Naive thymus-derived CD4-positive, alpha-beta T cell (primary cell): ENCODE results near the gene CPT1B. TPM values are rescaled to one million over a fixed set of nuclear protein-coding genes. Genes with fewer than 3 reads are reported as not detected.
"Not testable (repeated sequence)": the region's sequence is repeated elsewhere in the genome, so short reads cannot be mapped to it uniquely, and the experiment has no call there.

Experiments used
- ATAC-seq: fragments of 150-1000 bp; cut with Tn5 transposase; 2 replicates; pipeline ENCODE4 v1.10.0; 2021; ENCODE audit warnings: mild to moderate bottlenecking, moderate library complexity
- CTCF ChIA-PET: fragments of 350-600 bp; sonication (Branson Sonifier 250); formaldehyde crosslinking; loops from one replicate; lab custom pipeline; 2021; ENCODE audit warnings: antibody characterized with exemption; lab: Charles Lee
- POLR2A ChIA-PET: fragments of 350-600 bp; sonication (Branson Sonifier 250); formaldehyde crosslinking; loops from one replicate; lab custom pipeline; 2021; ENCODE audit warnings: antibody characterized with exemption, inconsistent platforms; lab: Charles Lee
- DNase-seq, 9 donors: peaks; one replicate each; pipeline versions ENCODE4 v3.0.0 to v3.0.0-alpha.2; 2020 to 2022; ENCODE audit warnings: mixed read lengths in 1 of 9
- H3K27ac ChIP-seq: one replicate; pipeline ENCODE4 v1.7.0; 2013; ENCODE audit warnings: mild to moderate bottlenecking, low read depth, low read length, moderate library complexity
- H3K27me3 ChIP-seq, 2 donors: one replicate each; pipeline ENCODE4 v1.7.0; 2013; ENCODE audit warnings: low read length in 2 of 2, mild to moderate bottlenecking in 2 of 2, moderate library complexity in 2 of 2; ENCODE audit not compliant: control insufficient read depth in 2 of 2, insufficient read depth in 2 of 2
- H3K36me3 ChIP-seq, 3 experiments: 1 replicate in 2 of 3; 2 replicates in 1 of 3; pipeline ENCODE4 v1.7.0; 2013; ENCODE audit warnings: low read length in 3 of 3, mild to moderate bottlenecking in 3 of 3, moderate library complexity in 1 of 3; ENCODE audit not compliant: insufficient read depth in 3 of 3, control insufficient read depth in 2 of 3
- H3K4me1 ChIP-seq, 2 donors: one replicate each; pipeline ENCODE4 v1.7.0; 2013; ENCODE audit warnings: low read length in 2 of 2, mild to moderate bottlenecking in 2 of 2, moderate library complexity in 1 of 2; ENCODE audit not compliant: control insufficient read depth in 2 of 2, insufficient read depth in 2 of 2
- H3K4me3 ChIP-seq: 2 replicates; pipeline ENCODE4 v1.7.0; 2013; ENCODE audit warnings: mild to moderate bottlenecking, low read length
- H3K9me3 ChIP-seq, 3 experiments: 1 replicate in 2 of 3; 2 replicates in 1 of 3; pipeline ENCODE4 v1.7.0; 2013; ENCODE audit warnings: low read length in 3 of 3; ENCODE audit not compliant: control insufficient read depth in 2 of 3
- H3K27ac Mint-ChIP-seq, 9 donors: one replicate each; pipeline ENCODE4 v1.8.0; 2020 to 2022; ENCODE audit warnings: mixed read lengths in 9 of 9, mild to moderate bottlenecking in 8 of 9, moderate library complexity in 5 of 9, inconsistent platforms in 2 of 9
- H3K27me3 Mint-ChIP-seq, 5 donors: one replicate each; pipeline ENCODE4 v1.8.0; 2021 to 2022; ENCODE audit warnings: mixed read lengths in 5 of 5, mild to moderate bottlenecking in 1 of 5
- H3K36me3 Mint-ChIP-seq, 5 donors: one replicate each; pipeline ENCODE4 v1.8.0; 2020 to 2022; ENCODE audit warnings: mixed read lengths in 5 of 5, mild to moderate bottlenecking in 3 of 5, inconsistent platforms in 1 of 5
- H3K4me1 Mint-ChIP-seq, 7 donors: one replicate each; pipeline ENCODE4 v1.8.0; 2020 to 2022; ENCODE audit warnings: mixed read lengths in 7 of 7, mild to moderate bottlenecking in 3 of 7, inconsistent platforms in 1 of 7
- H3K4me3 Mint-ChIP-seq, 10 donors: one replicate each; pipeline ENCODE4 v1.8.0; 2020 to 2022; ENCODE audit warnings: mild to moderate bottlenecking in 10 of 10, mixed read lengths in 10 of 10, moderate library complexity in 6 of 10, inconsistent platforms in 2 of 10
- H3K9me3 Mint-ChIP-seq, 11 donors: one replicate each; pipeline ENCODE4 v1.8.0; 2020 to 2022; ENCODE audit warnings: mixed read lengths in 11 of 11, mild to moderate bottlenecking in 4 of 11, inconsistent platforms in 1 of 11, moderate library complexity in 1 of 11
- intact Hi-C, 2 donors: fragments of 100-400 bp; cut with micrococcal nuclease; formaldehyde crosslinking; loops; one replicate each; pipeline ENCODE4 v1.15.1; 2023
- polyA plus RNA-seq, 2 donors: library from polyadenylated mRNA; unstranded; fragments of 300-500 nt; fragmentation: Illumina TruSeq; gene quantifications; one replicate each; pipeline ENCODE4 v1.2.3, GENCODE V29; 2021
- total RNA-seq, 6 experiments: library from RNA in 5 of 6; stranded (reverse) in 5 of 6; gene quantifications; 1 replicate in 5 of 6; 2 replicates in 1 of 6; pipeline ENCODE4 v1.2.3 and lab custom pipeline; 2021 to 2026

Gene CPT1B
- total and polyA plus RNA-seq, 7 experiments from 2014 or later, result 0.32 to 108 (median 64.8) TPM

GRCh38 chr22:50522806-50523438 lies 55.3 kb downstream of the CPT1B start:
- Histone ChIP-seq H3K9me3 (no peaks in the 10 kb centered on the region), H3K27me3 (no peaks in the 10 kb centered on the region), H3K4me3 (no peak overlapping the region), H3K27ac (no peak overlapping the region), H3K4me1 (peaks cover 14 to 16% of the 10 kb centered on the region in 2 donors), H3K36me3 (peaks cover 0 to 51% (median 14%) of the 10 kb centered on the region in 3 experiments)
- ChIA-PET CTCF (interaction anchor here (0.5 to 0.6 kb wide), 2 partner anchors 11 to 18 kb away, joined by 3 to 4 read pairs; no protein-coding TSS in a partner anchor), POLR2A (interaction anchor here (1.2 to 1.7 kb wide), 2 partner anchors 59 to 98 kb away, joined by 4 read pairs; partner anchors contain the start of gene CHKB)
- intact Hi-C loops, result no loop called here
- ATAC-seq (no peak), DNase-seq (no peak)
- Mint-ChIP-seq H3K9me3 (no peaks in the 10 kb centered on the region), H3K36me3 (peaks cover 0 to 23% (median 0%) of the 10 kb centered on the region in 5 donors), H3K27ac (peak overlapping the region in 1 of 9 donors; percentile 80), H3K4me3 (peak overlapping the region in 6 of 10 donors; percentile 2 to 92 (median 25)), H3K4me1 (peaks cover 8 to 26% (median 21%) of the 10 kb centered on the region in 7 donors), H3K27me3 (peaks cover 0 to 6% (median 0%) of the 10 kb centered on the region in 5 donors)

- Mint-ChIP-seq H3K9me3 (no peaks in the 10 kb centered on the region), H3K27me3 (peaks cover 0 to 6% (median 0%) of the 10 kb centered on the region in 5 donors), H3K4me3 (no peak overlapping the region), H3K4me1 (peaks cover 8 to 19% (median 15%) of the 10 kb centered on the region in 7 donors), H3K36me3 (peaks cover 0 to 17% (median 0%) of the 10 kb centered on the region in 5 donors), H3K27ac (no peak overlapping the region)
- POLR2A ChIA-PET, result interaction anchor here (0.6 to 1.7 kb wide), 3 partner anchors 15 to 99 kb away, joined by 3 to 4 read pairs (median 4); partner anchors contain the start of genes CHKB, LMF2 and NCAPH2
- H3K9me3 ChIP-seq, result no peaks in the 10 kb centered on the region
- no peak for DNase-seq
- intact Hi-C loops, result no loop called here
- no peak overlapping the region for H3K4me3 ChIP-seq
- H3K36me3 ChIP-seq, result peaks cover 0 to 57% (median 14%) of the 10 kb centered on the region in 3 experiments
- no peaks in the 10 kb centered on the region for H3K27me3 ChIP-seq
- ATAC-seq, result no peak
- H3K4me1 ChIP-seq, result peaks cover 14 to 16% of the 10 kb centered on the region in 2 donors
- no peak overlapping the region for H3K27ac ChIP-seq
- CTCF ChIA-PET, result interaction anchor here (0.5 to 0.8 kb wide), 2 partner anchors 16 to 18 kb away, joined by 3 to 4 read pairs; no protein-coding TSS in a partner anchor
Measured at GRCh38 chr22:50522208-50522805, 55.9 kb downstream of the CPT1B start.

- Mint-ChIP-seq H3K9me3 (no peaks in the 10 kb centered on the region), H3K27ac (peak overlapping the region in 1 of 9 donors; percentile 41), H3K27me3 (peaks cover 0 to 6% (median 0%) of the 10 kb centered on the region in 5 donors), H3K4me1 (peaks cover 6 to 14% (median 9%) of the 10 kb centered on the region in 7 donors), H3K36me3 (peaks cover 0 to 11% (median 0%) of the 10 kb centered on the region in 5 donors), H3K4me3 (no peak overlapping the region)
- ATAC-seq, result no peak
- ChIA-PET POLR2A (interaction anchor here (1.2 to 1.7 kb wide), 2 partner anchors 61 to 99 kb away, joined by 4 read pairs; partner anchors contain the start of gene CHKB), CTCF (interaction anchor here (0.8 kb wide), 1 partner anchor 16 kb away, joined by 3 read pairs; no protein-coding TSS in a partner anchor)
- Histone ChIP-seq H3K9me3 (no peaks in the 10 kb centered on the region), H3K36me3 (peaks cover 0 to 63% (median 14%) of the 10 kb centered on the region in 3 experiments), H3K4me3 (no peak overlapping the region), H3K4me1 (peaks cover 13% of the 10 kb centered on the region in 2 donors), H3K27ac (no peak overlapping the region), H3K27me3 (no peaks in the 10 kb centered on the region)
- no peak for DNase-seq
- intact Hi-C loops, result no loop called here
Measured at GRCh38 chr22:50521710-50522109, 56.5 kb downstream of the CPT1B start.

- CTCF ChIA-PET, result no interaction called here
- intact Hi-C loops, result no loop called here
Measured at GRCh38 chr22:50520826-50521453, 57.3 kb downstream of the CPT1B start.

GRCh38 chr22:50520184-50520583 lies 58.0 kb downstream of the CPT1B start:
- H3K9me3 ChIP-seq, intact Hi-C loops, H3K9me3 Mint-ChIP-seq, CTCF ChIA-PET, H3K27me3 Mint-ChIP-seq, H3K4me3 Mint-ChIP-seq, H3K27ac Mint-ChIP-seq, POLR2A ChIA-PET, DNase-seq, H3K4me1 ChIP-seq, H3K27ac ChIP-seq, H3K4me3 ChIP-seq, H3K27me3 ChIP-seq, ATAC-seq: not testable (repeated sequence)
- peaks cover 0 to 70% (median 14%) of the 10 kb centered on the region in 3 experiments for H3K36me3 ChIP-seq
- peaks cover 0 to 17% (median 0%) of the 10 kb centered on the region in 5 donors for H3K36me3 Mint-ChIP-seq
- peaks cover 8 to 17% (median 12%) of the 10 kb centered on the region in 7 donors for H3K4me1 Mint-ChIP-seq

More at GRCh38 chr22:50520826-50521453, 57.3 kb downstream of the CPT1B start:
- H3K9me3 ChIP-seq, result no peaks in the 10 kb centered on the region
- peaks cover 6 to 12% (median 11%) of the 10 kb centered on the region in 7 donors for H3K4me1 Mint-ChIP-seq
- H3K36me3 ChIP-seq, result peaks cover 0 to 70% (median 14%) of the 10 kb centered on the region in 3 experiments
- H3K27ac ChIP-seq, result no peak overlapping the region
- H3K9me3 Mint-ChIP-seq, result no peaks in the 10 kb centered on the region
- peaks cover 0 to 13% (median 0%) of the 10 kb centered on the region in 5 donors for H3K36me3 Mint-ChIP-seq
- no peak overlapping the region for H3K4me3 ChIP-seq
- peaks cover 9% of the 10 kb centered on the region in 2 donors for H3K4me1 ChIP-seq
- POLR2A ChIA-PET, result no interaction called here
- ATAC-seq (no peak), DNase-seq (no peak)
- H3K27me3 ChIP-seq, result no peaks in the 10 kb centered on the region
- peaks cover 0 to 6% (median 0%) of the 10 kb centered on the region in 5 donors for H3K27me3 Mint-ChIP-seq
- no peak overlapping the region for H3K27ac Mint-ChIP-seq
- no peak overlapping the region for H3K4me3 Mint-ChIP-seq

- peaks cover under 1 to 2% of the 10 kb centered on the region in 2 donors for H3K4me1 ChIP-seq
- peaks cover 0 to 79% (median 14%) of the 10 kb centered on the region in 3 experiments for H3K36me3 ChIP-seq
- no peak for ATAC-seq
- DNase-seq, result no peak
- ChIA-PET POLR2A (interaction anchor here (2.2 kb wide), 1 partner anchor 10 kb away, joined by 10 read pairs; the partner anchor contains the start of gene NCAPH2), CTCF (interaction anchor here (1.0 kb wide), 1 partner anchor 10 kb away, joined by 3 read pairs; no protein-coding TSS in a partner anchor)
- peaks cover 0 to 23% (median 4%) of the 10 kb centered on the region in 5 donors for H3K36me3 Mint-ChIP-seq
- H3K27me3 Mint-ChIP-seq, result no peaks in the 10 kb centered on the region
- peaks cover 7 to 18% (median 12%) of the 10 kb centered on the region in 7 donors for H3K4me1 Mint-ChIP-seq
- H3K9me3 Mint-ChIP-seq, result peaks cover 0 to 1% (median 0%) of the 10 kb centered on the region in 11 donors
- H3K4me3 ChIP-seq, result no peak overlapping the region
- no peaks in the 10 kb centered on the region for H3K27me3 ChIP-seq
- no peak overlapping the region for H3K27ac Mint-ChIP-seq
- intact Hi-C loops, result no loop called here
- no peaks in the 10 kb centered on the region for H3K9me3 ChIP-seq
- H3K27ac ChIP-seq, result no peak overlapping the region
- H3K4me3 Mint-ChIP-seq, result no peak overlapping the region
Measured at GRCh38 chr22:50519151-50519550, 59.1 kb downstream of the CPT1B start.
